OCI-LY7 (cell line): ENCODE data around the gene RPS6KL1. TPM values are rescaled to one million over a fixed set of nuclear protein-coding genes. Genes with fewer than 3 reads are reported as not detected.

ENCODE experiments used
- BruUV-seq: library from RNA; stranded (reverse); fragments of 400-500 nt; replicated peaks from 2 replicates; lab custom pipeline; 2021; lab: Mats Ljungman, UMichigan
- CTCF ChIA-PET: fragments of 300-600 bp; sonication (Branson Sonifier 250); formaldehyde crosslinking; loops from one replicate; lab custom pipeline; 2022; ENCODE audit warnings: antibody characterized with exemption; ENCODE audit not compliant: unreplicated experiment; lab: Charles Lee
- POLR2A ChIA-PET: fragments of 300-600 bp; sonication (Branson Sonifier 250); formaldehyde crosslinking; loops from one replicate; lab custom pipeline; 2022; ENCODE audit warnings: antibody characterized with exemption; lab: Charles Lee
- DNase-seq: peaks from one replicate; pipeline ENCODE4 v3.0.0-alpha.2; 2015; ENCODE audit warnings: low spot score
- H2AFZ ChIP-seq: fragments of 200-600 bp; sonication (generic), shearing (Covaris generic); 2 replicates; pipeline ENCODE4 v1.6.1; 2014; ENCODE audit warnings: mild to moderate bottlenecking, antibody characterized with exemption, low read length, moderate library complexity
- H3K27ac ChIP-seq: fragments of 200-600 bp; sonication (generic); 2 replicates; pipeline ENCODE4 v1.5.1; 2014; ENCODE audit warnings: mixed run types, low read depth, mild to moderate bottlenecking, moderate library complexity, low read length, inconsistent platforms; ENCODE audit not compliant: poor library complexity, severe bottlenecking
- H3K36me3 ChIP-seq: fragments of 200-600 bp; sonication (generic); 2 replicates; pipeline ENCODE4 v1.6.1; 2014; ENCODE audit warnings: mild to moderate bottlenecking, antibody characterized with exemption, low read length, moderate library complexity, mixed read lengths; ENCODE audit not compliant: insufficient read depth
- H3K4me1 ChIP-seq: fragments of 200-600 bp; sonication (generic); 2 replicates; pipeline ENCODE4 v1.5.1; 2014; ENCODE audit warnings: mild to moderate bottlenecking, low read length; ENCODE audit not compliant: insufficient read depth, poor library complexity, severe bottlenecking
- H3K4me2 ChIP-seq: fragments of 200-600 bp; sonication (generic); 2 replicates; pipeline ENCODE4 v1.6.1; 2014; ENCODE audit warnings: mild to moderate bottlenecking, low read length
- H3K4me3 ChIP-seq: fragments of 200-600 bp; sonication (generic); 2 replicates; pipeline ENCODE4 v1.5.1; 2014; ENCODE audit warnings: mild to moderate bottlenecking, low read depth, low read length; ENCODE audit not compliant: poor library complexity, severe bottlenecking
- H3K79me2 ChIP-seq: fragments of 200-600 bp; sonication (generic); 2 replicates; pipeline ENCODE4 v1.6.1; 2016; ENCODE audit warnings: low read depth, mild to moderate bottlenecking, low read length, moderate library complexity, mixed read lengths; ENCODE audit not compliant: insufficient read depth
- H3K9me2 ChIP-seq: fragments of 200-600 bp; sonication (generic); 2 replicates; pipeline ENCODE4 v1.6.1; 2016; ENCODE audit warnings: mild to moderate bottlenecking, low read length, mixed read lengths; ENCODE audit not compliant: insufficient read depth
- H3K9me3 ChIP-seq: fragments of 200-600 bp; sonication (generic); 2 replicates; pipeline ENCODE4 v1.6.1; 2014; ENCODE audit warnings: mild to moderate bottlenecking, mixed run types, low read length, mixed read lengths
- H4K20me1 ChIP-seq: fragments of 200-600 bp; sonication (generic); 2 replicates; pipeline ENCODE4 v1.6.1; 2014; ENCODE audit warnings: mild to moderate bottlenecking, antibody characterized with exemption, low read length, moderate library complexity, mixed read lengths; ENCODE audit not compliant: insufficient read depth
- EZH2phosphoT487 ChIP-seq: fragments of 200-600 bp; sonication (generic); IDR thresholded peaks from 2 replicates; pipeline ENCODE4 v1.6.1; 2018; ENCODE audit warnings: low read depth, borderline replicate concordance, mild to moderate bottlenecking, mixed run types, antibody characterized with exemption, low read length, moderate library complexity, mixed read lengths
- intact Hi-C: fragments of 100-400 bp; cut with micrococcal nuclease; formaldehyde crosslinking; loops from one replicate; pipeline ENCODE4 v1.10.0; 2022; ENCODE audit not compliant: unreplicated experiment
- total RNA-seq, 2 experiments: library from RNA; depleted of rRNA in 1 of 2; stranded (reverse); fragments of >200 nt in 1 of 2; shearing (Covaris generic) in 1 of 2; gene quantifications; 2 replicates each; pipeline ENCODE4 v1.2.3, GENCODE V29; 2014 to 2022
- TF ChIP-seq, protein P1 (sequence below): fragments of 200-600 bp; sonication (generic); conservative IDR thresholded peaks from 2 replicates; pipeline ENCODE4 v1.5.1; 2014; ENCODE audit warnings: mild to moderate bottlenecking, antibody characterized with exemption, low read length, moderate library complexity, mixed read lengths

Gene RPS6KL1
- total RNA-seq, 2 experiments from 2014 or later = 6.1 to 15.3 TPM

- intact Hi-C loops = no loop called here
- Histone ChIP-seq H3K4me1 (peaks cover 11% of the 10 kb centered on the region), H3K9me2 (no peaks in the 10 kb centered on the region), H3K79me2 (no peaks in the 10 kb centered on the region), H3K27ac (no peak overlapping the region), H3K4me3 (no peak overlapping the region), H4K20me1 (no peaks in the 10 kb centered on the region), H3K36me3 (no peaks in the 10 kb centered on the region), H2AFZ (no peak overlapping the region), H3K9me3 (no peaks in the 10 kb centered on the region), H3K4me2 (no peak overlapping the region)
- ChIA-PET CTCF (no interaction called here), POLR2A (interaction anchor here (1.0 kb wide), 1 partner anchor 13 kb away, joined by 3 read pairs; no protein-coding TSS in a partner anchor)
- no peak for DNase-seq
- no TSS peak for BruUV-seq
- TF ChIP-seq EZH2phosphoT487 = no peak
- TF ChIP-seq, protein P1, sequence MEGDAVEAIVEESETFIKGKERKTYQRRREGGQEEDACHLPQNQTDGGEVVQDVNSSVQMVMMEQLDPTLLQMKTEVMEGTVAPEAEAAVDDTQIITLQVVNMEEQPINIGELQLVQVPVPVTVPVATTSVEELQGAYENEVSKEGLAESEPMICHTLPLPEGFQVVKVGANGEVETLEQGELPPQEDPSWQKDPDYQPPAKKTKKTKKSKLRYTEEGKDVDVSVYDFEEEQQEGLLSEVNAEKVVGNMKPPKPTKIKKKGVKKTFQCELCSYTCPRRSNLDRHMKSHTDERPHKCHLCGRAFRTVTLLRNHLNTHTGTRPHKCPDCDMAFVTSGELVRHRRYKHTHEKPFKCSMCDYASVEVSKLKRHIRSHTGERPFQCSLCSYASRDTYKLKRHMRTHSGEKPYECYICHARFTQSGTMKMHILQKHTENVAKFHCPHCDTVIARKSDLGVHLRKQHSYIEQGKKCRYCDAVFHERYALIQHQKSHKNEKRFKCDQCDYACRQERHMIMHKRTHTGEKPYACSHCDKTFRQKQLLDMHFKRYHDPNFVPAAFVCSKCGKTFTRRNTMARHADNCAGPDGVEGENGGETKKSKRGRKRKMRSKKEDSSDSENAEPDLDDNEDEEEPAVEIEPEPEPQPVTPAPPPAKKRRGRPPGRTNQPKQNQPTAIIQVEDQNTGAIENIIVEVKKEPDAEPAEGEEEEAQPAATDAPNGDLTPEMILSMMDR = no peak
Measured at GRCh38 chr14:74927225-74927624, 4.2 kb upstream of the RPS6KL1 start.

GRCh38 chr14:74924061-74924460, 1.0 kb upstream of the RPS6KL1 start:
- Histone ChIP-seq H3K4me1 (peaks cover 13% of the 10 kb centered on the region), H3K27ac (no peak overlapping the region), H2AFZ (no peak overlapping the region), H3K9me2 (no peaks in the 10 kb centered on the region), H3K4me2 (no peak overlapping the region), H3K9me3 (no peaks in the 10 kb centered on the region), H3K36me3 (no peaks in the 10 kb centered on the region), H3K79me2 (no peaks in the 10 kb centered on the region), H4K20me1 (no peaks in the 10 kb centered on the region), H3K4me3 (no peak overlapping the region)
- POLR2A ChIA-PET = interaction anchor here (1.2 to 2.3 kb wide), 4 partner anchors 14 to 65 kb away, joined by 4 to 18 read pairs (median 10); no protein-coding TSS in a partner anchor
- intact Hi-C loops = no loop called here
- DNase-seq = no peak
- CTCF ChIA-PET = interaction anchor here (0.9 to 1.4 kb wide), 2 partner anchors 52 to 63 kb away, joined by 3 to 4 read pairs; no protein-coding TSS in a partner anchor
- TF ChIP-seq EZH2phosphoT487 = no peak
- TF ChIP-seq, protein P1 = no peak
- no TSS peak for BruUV-seq
